Stomach (tissue), 9 donors: ENCODE results near the gene SH3YL1. TPM values are rescaled to one million over a fixed set of nuclear protein-coding genes. Genes with fewer than 3 reads are reported as not detected.

Experiments used
- DNase-seq, 2 donors: peaks; one replicate each; pipeline versions ENCODE4 v3.0.0 to v3.0.0-alpha.2; 2013 to 2019
- H3K27ac ChIP-seq, 5 donors: fragments of 200-600 bp in 4 of 5; sonication (generic) in 4 of 5; one replicate each; pipeline ENCODE4 v1.5.1; 2013 to 2019; ENCODE audit warnings: mild to moderate bottlenecking in 1 of 5, moderate library complexity in 1 of 5
- H3K27me3 ChIP-seq, 3 donors: fragments of 200-600 bp; sonication (generic); one replicate each; pipeline ENCODE4 v1.5.1; 2017 to 2019; ENCODE audit warnings: mixed run types in 1 of 3
- H3K36me3 ChIP-seq, 4 donors: fragments of 200-600 bp; sonication (generic); 1 replicate in 3 of 4; 2 replicates in 1 of 4; pipeline ENCODE4 v1.5.1; 2016 to 2019
- H3K4me1 ChIP-seq, 4 donors: fragments of 200-600 bp; sonication (generic); one replicate each; pipeline ENCODE4 v1.5.1; 2016 to 2019
- H3K4me3 ChIP-seq, 4 donors: fragments of 200-600 bp; sonication (generic) in 3 of 4; one replicate each; pipeline ENCODE4 v1.5.1; 2016 to 2019; ENCODE audit warnings: mild to moderate bottlenecking in 1 of 4
- H3K9me3 ChIP-seq, 4 donors: fragments of 200-600 bp; sonication (generic); one replicate each; pipeline ENCODE4 v1.5.1; 2016 to 2019
- EP300 ChIP-seq: sonication (generic); formaldehyde crosslinking; IDR thresholded peaks from one replicate; pipeline ENCODE4 v1.6.1; 2017; ENCODE audit warnings: antibody characterized with exemption
- POLR2A ChIP-seq, 4 donors: fragments of 450-650 bp; IDR thresholded peaks; one replicate each; pipeline ENCODE4 v1.6.1; 2016; ENCODE audit warnings: antibody characterized with exemption in 4 of 4, control low read depth in 2 of 4, mild to moderate bottlenecking in 1 of 4, moderate library complexity in 1 of 4
- POLR2AphosphoS5 ChIP-seq, 3 donors: sonication (generic); formaldehyde crosslinking; IDR thresholded peaks; one replicate each; pipeline ENCODE4 v1.6.1; 2016; ENCODE audit warnings: antibody characterized with exemption in 3 of 3
- WGBS, 5 donors: extraction: QIAGEN DNeasy Blood & Tissue Kit in 3 of 5; methylation state at CpG; one replicate each; pipeline versions ENCODE4 v1.1.5 to v1.1.7; 2013 to 2018; 5-methylcytosine and 5-hydroxymethylcytosine counted together
- intact Hi-C: fragments of 100-400 bp; cut with DNase I; formaldehyde crosslinking; loops from one replicate; pipeline ENCODE4 v1.15.1; 2023; ENCODE audit warnings: low total_unique reads
- polyA plus RNA-seq, 3 donors: library from polyadenylated mRNA; stranded (reverse); fragments of 200-250 nt; gene quantifications; one replicate each; pipeline ENCODE4 v1.2.3, GENCODE V29; 2013
- total RNA-seq, 5 donors: library from RNA; depleted of rRNA; stranded (reverse); fragments of >200 nt; gene quantifications; one replicate each; pipeline versions ENCODE4 v1.1.0 to v1.2.3, GENCODE V29; 2014 to 2016
- TF ChIP-seq, protein P1 (sequence below), 7 experiments: fragments of 450-650 bp in 4 of 7; fragments of 200-600 bp in 3 of 7; sonication (generic) in 3 of 7; IDR thresholded peaks; one replicate each; pipeline ENCODE4 v1.5.1; 2016 to 2019; ENCODE audit warnings: antibody characterized with exemption in 7 of 7, control low read depth in 2 of 7, mild to moderate bottlenecking in 1 of 7
- donor health status: healthy with polysubstance abuse.
- donor health status: Bipolar disorder and iron deficiency.
- donor health status: healthy.

Gene SH3YL1
- total and polyA plus RNA-seq, 8 donors: 45.5 to 230 (median 143) TPM

DNA sequence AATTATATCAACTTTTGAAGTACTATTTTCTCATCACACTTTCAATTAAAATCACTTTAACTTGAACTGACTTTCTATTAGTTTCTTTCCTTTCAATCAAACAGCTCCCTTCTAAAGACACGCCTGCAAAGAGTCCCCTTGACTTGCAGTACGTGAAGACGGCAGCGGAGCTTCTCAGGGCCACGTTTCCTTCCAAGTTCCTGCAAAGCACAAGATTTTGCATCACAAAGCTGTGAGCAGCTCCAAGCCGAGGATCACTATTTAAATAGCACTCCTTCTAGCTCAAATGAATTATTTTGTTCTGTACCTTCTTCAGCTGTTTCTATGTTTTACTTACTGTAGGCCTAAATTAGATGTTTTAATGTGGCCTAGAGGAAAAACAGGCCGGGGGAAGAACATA is 30.8 kb downstream of the SH3YL1 start:
- peaks cover 0 to 55% (median 42%) of the 10 kb centered on the region in 4 donors for H3K36me3 ChIP-seq
- H3K9me3 ChIP-seq: no peaks in the 10 kb centered on the region
- no peak overlapping the region for H3K27ac ChIP-seq
- no peak overlapping the region for H3K4me3 ChIP-seq
- no peak for DNase-seq
- H3K27me3 ChIP-seq: no peaks in the 10 kb centered on the region
- WGBS, 5 donors: 81 to 95% (median 85%) methylated on average over 7 of the region's 7 CpGs
- H3K4me1 ChIP-seq: peaks cover 0 to 8% (median 0%) of the 10 kb centered on the region in 4 donors
- intact Hi-C loops: no loop called here
- no peak for TF ChIP-seq POLR2A (IDR thresholded peaks at IDR 0.05)
- no peak for TF ChIP-seq EP300
- TF ChIP-seq, protein P1, sequence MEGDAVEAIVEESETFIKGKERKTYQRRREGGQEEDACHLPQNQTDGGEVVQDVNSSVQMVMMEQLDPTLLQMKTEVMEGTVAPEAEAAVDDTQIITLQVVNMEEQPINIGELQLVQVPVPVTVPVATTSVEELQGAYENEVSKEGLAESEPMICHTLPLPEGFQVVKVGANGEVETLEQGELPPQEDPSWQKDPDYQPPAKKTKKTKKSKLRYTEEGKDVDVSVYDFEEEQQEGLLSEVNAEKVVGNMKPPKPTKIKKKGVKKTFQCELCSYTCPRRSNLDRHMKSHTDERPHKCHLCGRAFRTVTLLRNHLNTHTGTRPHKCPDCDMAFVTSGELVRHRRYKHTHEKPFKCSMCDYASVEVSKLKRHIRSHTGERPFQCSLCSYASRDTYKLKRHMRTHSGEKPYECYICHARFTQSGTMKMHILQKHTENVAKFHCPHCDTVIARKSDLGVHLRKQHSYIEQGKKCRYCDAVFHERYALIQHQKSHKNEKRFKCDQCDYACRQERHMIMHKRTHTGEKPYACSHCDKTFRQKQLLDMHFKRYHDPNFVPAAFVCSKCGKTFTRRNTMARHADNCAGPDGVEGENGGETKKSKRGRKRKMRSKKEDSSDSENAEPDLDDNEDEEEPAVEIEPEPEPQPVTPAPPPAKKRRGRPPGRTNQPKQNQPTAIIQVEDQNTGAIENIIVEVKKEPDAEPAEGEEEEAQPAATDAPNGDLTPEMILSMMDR (IDR thresholded peaks at IDR 0.05): no peak
- no peak for TF ChIP-seq POLR2AphosphoS5 (IDR thresholded peaks at IDR 0.05)

DNA sequence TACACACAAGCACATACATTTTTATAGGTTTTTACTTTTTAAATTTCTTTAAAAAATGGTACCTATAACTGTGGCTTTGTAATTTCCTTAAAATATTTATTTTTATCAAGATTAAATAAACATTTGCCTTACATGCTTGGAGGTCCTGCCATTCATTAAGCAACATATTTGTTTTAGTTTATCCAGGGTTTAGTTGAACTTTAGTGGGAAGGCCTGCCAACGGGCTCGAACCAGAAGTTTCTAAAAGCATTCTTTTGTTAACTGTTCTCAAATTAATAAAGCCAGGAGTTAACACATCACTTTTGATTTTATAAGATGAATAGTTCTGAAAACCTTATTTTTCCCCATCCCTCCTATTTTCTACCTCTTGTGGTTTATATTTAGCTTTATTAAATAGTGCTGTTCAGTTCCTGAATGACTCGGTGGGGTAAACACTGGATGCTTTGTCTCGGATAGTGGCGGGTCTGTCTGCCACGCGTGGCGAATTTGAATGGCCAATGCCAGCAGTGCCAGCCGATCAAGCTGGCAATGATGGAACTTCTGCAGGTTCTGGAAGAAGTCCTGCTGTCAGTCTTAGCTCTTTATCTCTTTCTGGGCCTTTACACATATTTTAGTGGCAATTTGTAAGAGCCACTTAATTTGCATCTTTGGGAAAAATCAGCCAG is 32.2 kb downstream of the SH3YL1 start:
- H3K27ac ChIP-seq: no peak overlapping the region
- TF ChIP-seq POLR2AphosphoS5 (IDR thresholded peaks at IDR 0.05) (no peak), POLR2A (IDR thresholded peaks at IDR 0.05) (no peak), EP300 (no peak)
- TF ChIP-seq, protein P1 (IDR thresholded peaks at IDR 0.05): no peak
- WGBS, 5 donors: 51 to 65% (median 54%) methylated on average over 9 of the region's 9 CpGs

DNA sequence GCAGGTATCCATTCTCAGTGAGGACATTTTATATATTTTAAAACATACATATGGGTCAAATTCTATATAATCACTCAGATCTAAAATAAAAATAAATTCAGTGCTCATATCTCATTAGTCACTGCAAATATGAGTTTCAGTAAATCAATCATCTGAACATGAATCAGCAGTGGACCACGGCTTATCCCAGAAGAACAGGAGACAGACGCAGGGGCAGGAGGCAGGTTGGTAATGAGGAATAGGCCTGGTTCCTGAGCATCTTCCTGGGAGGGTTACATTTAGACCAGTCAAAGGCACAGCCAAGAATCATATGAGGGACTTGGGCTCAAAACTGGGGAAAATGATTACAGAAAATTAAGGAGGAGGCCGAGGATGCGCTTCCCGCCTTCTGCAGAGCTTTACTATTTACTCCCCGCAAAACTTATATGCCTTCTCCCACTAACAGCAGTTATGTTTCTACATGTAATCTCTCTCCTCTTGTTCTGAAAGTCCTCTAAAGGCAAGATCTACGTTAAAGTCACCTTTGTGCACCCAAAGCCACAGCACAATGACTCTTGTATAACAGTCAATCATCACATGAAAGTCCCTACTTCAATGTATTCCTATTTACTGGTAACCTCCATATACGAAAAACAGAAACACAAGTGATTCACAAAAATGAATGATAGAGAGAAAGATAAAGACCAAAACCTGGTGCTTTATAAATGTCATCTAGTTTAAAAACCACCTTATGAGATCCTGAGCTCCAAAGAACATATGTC is 35.1 kb downstream of the SH3YL1 start:
- Histone ChIP-seq H3K4me1 (no peaks in the 10 kb centered on the region), H3K36me3 (peaks cover 14 to 89% (median 76%) of the 10 kb centered on the region in 4 donors), H3K27me3 (no peaks in the 10 kb centered on the region), H3K9me3 (no peaks in the 10 kb centered on the region), H3K4me3 (no peak overlapping the region), H3K27ac (no peak overlapping the region)
- intact Hi-C loops: no loop called here
- no peak for DNase-seq
- no peak for TF ChIP-seq EP300
- WGBS, 5 donors: 88 to 92% (median 91%) methylated on average over 8 of the region's 8 CpGs

More for the DNA sequence above, 32.2 kb downstream of the SH3YL1 start:
- peaks cover 6 to 68% (median 54%) of the 10 kb centered on the region in 4 donors for H3K36me3 ChIP-seq
- no peak for DNase-seq
- H3K9me3 ChIP-seq: no peaks in the 10 kb centered on the region
- no peaks in the 10 kb centered on the region for H3K4me1 ChIP-seq
- H3K27me3 ChIP-seq: no peaks in the 10 kb centered on the region
- intact Hi-C loops: no loop called here
- no peak overlapping the region for H3K4me3 ChIP-seq

DNA sequence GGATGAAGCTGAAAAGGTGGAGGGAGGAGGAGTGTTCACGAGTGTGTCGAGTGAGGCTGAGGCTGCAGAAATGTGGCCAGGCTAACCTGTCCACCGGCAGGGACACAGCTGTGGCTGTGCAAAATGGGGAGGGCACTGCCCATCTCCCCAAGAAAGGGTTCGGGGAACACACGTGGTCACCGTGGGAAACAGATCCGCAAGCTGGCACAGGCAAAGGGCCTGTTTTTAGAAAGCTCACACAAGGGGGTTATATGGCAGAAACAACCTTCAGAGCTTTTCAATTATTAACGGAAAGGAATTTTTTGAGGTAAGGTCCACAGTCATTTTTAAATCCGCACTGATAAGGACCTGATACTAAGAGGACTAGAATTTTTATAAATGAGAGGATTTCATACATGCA is 35.7 kb downstream of the SH3YL1 start:
- no peak overlapping the region for H3K27ac ChIP-seq
- no peaks in the 10 kb centered on the region for H3K9me3 ChIP-seq
- intact Hi-C loops: no loop called here
- DNase-seq: no peak
- TF ChIP-seq, protein P1 (IDR thresholded peaks at IDR 0.05): no peak
- TF ChIP-seq POLR2AphosphoS5 (IDR thresholded peaks at IDR 0.05): no peak
- TF ChIP-seq EP300: no peak
- TF ChIP-seq POLR2A (IDR thresholded peaks at IDR 0.05): no peak
- H3K27me3 ChIP-seq: no peaks in the 10 kb centered on the region
- no peak overlapping the region for H3K4me3 ChIP-seq
- H3K4me1 ChIP-seq: no peaks in the 10 kb centered on the region
- peaks cover 18 to 89% (median 76%) of the 10 kb centered on the region in 4 donors for H3K36me3 ChIP-seq
- WGBS, 5 donors: 90 to 98% (median 95%) methylated on average over 9 of the region's 9 CpGs
